T-helper 9 cell (primary cell): ENCODE results near the gene CCDC92.
A peak's percentile ranks its signal among the peaks of the same experiment; 100 is the strongest.
"Not testable (repeated sequence)": the region's sequence is repeated elsewhere in the genome, so short reads cannot be mapped to it uniquely, and the experiment has no call there.

Source experiments
- DNase-seq: peaks from one replicate; pipeline ENCODE4 v3.0.0-alpha.2; 2020

Gene CCDC92

GRCh38 chr12:123947531-123947930 lies 25.1 kb downstream of the CCDC92 start:
- DNase-seq: not testable (repeated sequence)

DNA sequence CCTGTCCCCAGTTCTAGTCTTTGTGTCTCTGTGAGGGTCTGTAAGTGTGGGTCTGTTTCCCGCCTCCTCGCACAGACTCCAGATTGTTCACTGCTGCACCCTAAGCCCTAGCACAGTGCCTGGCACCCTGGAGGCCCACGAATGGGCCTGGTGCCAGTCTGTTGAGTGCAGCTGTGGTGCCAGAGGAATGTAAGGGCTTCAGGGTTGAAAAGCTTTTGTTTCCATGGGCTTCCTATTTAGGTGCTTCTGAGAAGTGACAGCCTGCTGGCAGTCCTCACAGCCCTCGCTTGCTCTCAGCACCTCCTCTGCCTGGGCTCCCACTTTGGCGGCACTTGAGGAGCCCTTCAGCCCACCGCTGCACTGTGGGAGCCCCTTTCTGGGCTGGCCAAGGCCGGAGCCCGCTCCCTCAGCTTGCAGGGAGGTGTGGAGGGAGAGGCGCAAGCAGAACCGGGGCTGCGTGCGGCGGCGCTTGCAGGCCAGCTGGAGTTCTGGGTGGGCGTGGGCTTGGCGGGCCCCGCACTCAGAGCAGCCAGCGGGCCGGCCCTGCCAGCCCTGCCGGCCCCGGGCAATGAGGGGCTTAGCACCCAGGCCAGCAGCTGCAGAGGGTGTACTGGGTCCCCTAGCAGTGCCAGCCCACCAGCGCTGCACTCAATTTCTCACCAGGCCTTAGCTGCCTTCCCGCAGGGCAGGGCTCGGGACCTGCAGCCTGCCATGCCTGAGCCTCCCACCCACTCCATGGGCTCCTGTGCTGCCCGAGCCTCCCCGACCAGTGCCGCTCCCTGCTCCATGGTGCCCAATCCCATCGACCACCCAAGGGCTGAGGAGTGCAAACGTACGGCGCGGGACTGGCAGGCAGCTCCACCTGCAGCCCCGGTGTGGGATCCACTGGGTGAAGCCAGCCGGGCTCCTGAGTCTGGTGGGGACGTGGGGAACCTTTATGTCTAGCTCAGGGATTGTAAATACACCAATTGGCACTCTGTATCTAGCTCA lies 25.8 kb downstream of the CCDC92 start:
- not testable (repeated sequence) for DNase-seq

GRCh38 chr12:123946152-123946515 lies 26.5 kb downstream of the CCDC92 start:
- DNase-seq: no peak

DNA sequence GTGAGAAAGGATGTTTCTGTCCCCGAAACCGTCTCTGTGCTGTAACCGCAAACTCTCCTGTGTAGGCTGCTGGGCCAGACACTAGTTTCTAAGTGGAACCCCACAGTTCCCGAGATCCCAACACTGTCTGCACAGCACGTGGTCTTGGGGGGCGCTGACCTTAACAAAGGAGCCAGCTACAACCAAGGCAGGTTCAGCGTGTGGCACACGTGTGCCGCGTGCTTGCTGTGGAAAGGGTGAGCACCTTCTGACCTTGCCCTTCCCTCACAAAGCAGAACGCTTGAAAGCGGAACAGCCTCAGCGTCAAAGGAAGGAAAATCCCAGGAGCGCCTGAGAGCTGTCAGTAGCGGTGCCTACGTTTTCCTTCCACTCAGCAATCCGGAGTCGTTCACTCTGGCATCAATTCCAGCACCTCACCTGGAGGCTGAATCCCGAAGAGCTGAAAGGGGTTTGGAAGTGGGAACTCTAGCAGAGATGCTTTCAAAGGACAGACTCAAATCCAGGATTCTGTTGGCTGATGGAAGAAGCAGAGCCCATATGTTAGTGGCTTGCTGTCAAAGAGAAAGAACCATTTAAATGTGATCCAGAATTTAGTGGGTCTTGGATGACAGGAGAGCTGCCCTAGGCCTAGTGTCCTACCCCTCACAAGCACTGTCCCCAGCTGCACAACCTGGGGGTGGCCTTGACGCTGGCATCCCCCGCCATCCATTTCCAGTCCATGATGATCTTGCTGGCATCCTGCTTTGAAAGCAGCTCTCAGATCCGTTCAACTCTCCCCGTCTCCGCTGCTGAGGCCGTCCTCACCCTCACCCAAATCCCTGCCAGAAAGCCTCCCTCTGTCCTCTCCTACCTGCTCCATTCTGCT lies 27.1 kb downstream of the CCDC92 start:
- no peak for DNase-seq

DNA sequence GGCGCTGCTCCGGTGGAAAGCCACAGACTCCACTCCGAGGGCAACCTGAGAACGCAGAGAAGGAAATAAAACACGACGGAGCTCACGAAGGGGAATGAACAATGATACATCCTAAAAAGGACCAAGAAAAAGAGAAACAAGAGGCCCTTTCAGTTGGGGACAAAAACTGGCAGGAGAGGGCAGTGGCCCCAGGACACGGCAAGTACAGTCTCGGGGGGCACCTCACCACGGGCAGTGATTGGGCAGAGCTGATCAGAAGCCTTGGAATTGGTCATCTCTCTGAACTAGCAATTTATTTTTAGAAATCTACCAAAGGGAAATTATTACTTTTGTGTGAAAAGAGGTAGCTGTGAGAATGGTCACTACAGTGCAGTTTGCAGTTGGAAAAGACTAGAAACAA lies 27.9 kb downstream of the CCDC92 start:
- no peak for DNase-seq

DNA sequence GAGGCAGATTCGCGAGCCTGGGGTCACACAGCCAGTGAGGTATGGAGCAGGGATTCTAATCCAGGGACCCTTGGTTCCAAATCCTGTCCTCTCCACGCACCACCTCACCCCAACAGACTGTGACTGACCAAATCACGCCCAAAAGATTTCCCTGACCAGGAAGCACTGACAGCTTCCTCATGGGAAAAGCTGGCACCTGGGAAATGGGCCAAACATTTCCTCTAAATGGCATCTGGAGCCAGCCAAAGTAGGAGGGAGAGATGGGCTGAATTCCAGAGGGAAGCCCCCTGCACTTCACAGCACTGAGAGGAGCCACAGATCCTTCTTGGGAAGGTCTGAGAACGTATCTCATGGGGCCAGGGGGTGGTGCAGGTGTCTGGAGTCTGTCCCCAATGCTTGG lies 28.8 kb downstream of the CCDC92 start:
- no peak for DNase-seq

- no peak for DNase-seq
Observed at GRCh38 chr12:123942911-123943648, 29.6 kb downstream of the CCDC92 start.

DNA sequence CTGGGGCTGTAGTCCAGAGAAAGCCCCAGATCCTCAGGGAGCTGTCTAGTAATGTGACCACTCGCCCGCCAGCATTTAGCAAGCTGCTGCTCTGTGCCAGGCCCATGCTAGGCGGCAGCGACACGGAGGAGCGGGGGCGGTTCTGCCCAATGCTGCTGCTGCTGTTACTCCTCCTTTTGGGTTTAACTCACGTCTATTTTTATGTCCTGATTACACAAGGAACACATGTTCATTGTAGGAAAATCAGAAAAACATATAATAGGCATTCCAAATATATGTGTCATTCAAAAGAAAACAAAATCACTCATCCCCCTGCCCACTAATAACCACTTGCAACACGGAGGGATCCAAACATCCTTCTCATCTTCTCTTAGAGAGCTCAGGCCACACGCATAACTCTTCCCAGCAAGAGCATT lies 30.4 kb downstream of the CCDC92 start:
- no peak for DNase-seq

- DNase-seq: no peak
Observed at GRCh38 chr12:123941624-123942237, 30.9 kb downstream of the CCDC92 start.

DNA sequence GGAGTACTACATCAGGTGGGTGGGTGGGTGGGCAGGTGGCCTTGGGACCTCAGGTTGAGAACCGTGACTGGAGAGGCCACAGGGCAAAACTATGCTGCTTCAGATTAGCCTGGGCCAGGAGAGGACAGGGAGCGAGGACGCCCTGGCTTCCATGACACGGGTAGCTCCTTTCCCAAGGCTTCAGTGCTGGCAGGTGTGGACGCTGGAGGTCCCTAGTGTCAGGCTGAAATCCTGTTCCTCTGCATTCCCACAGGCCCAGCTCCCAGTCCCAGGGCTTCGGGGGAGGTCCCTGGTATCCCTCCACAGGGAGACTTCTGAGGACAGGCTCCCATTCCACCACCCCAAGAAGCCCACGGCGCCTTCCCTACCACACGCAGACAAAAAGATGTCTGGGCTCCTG lies 31.6 kb downstream of the CCDC92 start:
- no peak for DNase-seq

GRCh38 chr12:123940627-123940966 lies 32.0 kb downstream of the CCDC92 start:
- no peak for DNase-seq

GRCh38 chr12:123939716-123940626 lies 32.7 kb downstream of the CCDC92 start:
- no peak for DNase-seq

DNA sequence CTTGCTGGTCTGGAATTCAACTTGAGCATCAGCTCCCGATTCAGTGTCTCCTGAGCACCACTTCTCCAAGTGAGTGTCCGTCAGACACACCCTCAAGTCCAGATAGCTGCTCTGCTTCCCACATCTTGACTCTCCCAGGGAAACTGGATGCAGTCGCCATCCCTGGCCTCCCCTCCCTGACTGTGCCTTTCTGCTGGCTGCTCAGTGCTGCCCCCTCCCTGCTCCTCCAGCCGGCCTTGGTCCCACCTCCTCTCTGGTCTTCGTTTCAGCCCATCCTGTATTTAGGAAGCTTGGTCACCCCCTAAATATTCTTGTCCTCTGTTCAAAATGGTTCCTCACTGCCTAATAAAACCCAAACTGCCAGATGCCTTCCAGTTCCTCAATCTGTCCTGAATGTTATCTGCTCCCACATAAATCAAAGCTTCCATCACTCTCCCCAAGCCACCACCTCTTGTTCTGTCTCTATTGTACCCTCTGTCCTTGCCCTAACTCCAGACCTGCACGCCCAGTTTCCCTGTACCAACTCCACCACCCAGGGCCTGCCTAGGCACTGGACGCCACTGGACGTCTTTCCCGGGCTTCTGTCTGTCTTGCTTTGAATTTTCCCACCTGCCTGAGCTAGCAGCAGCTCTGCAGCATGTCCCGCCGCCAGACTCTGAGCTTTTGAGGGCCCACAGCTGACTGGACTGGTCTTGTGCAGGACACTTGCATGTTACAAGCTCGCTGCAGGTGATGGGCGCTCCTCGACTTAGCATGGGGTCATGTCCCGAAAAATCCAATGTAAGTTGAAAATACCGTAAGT lies 33.8 kb downstream of the CCDC92 start:
- DNase-seq: no peak

GRCh38 chr12:123937707-123938591 lies 34.7 kb downstream of the CCDC92 start:
- DNase-seq: peak; percentile 21

GRCh38 chr12:123936956-123937706 lies 35.5 kb downstream of the CCDC92 start:
- DNase-seq: no peak

DNA sequence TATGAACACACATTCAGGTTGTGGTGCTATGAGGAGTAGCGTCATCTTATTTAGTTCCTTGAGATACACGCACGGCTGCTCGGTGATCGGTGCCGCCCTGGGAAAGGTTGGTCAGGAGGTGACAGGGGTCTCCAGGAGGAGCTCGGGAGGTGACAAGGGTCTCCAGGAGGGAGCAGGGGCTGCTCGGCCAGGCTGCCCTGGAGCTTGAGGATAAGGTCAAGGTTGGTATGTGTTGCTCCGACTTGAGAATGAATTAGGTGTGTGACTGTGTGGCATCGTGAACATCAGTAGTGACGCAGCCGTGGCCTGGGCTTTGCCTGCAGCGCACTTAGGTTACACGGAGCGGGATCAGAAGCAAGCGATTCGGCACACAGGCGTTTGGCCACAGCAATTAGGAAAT lies 36.2 kb downstream of the CCDC92 start:
- no peak for DNase-seq

GRCh38 chr12:123935956-123936355 lies 36.7 kb downstream of the CCDC92 start:
- no peak for DNase-seq

GRCh38 chr12:123934829-123935228 lies 37.8 kb downstream of the CCDC92 start:
- DNase-seq: no peak
